DMS79 (cell line): ENCODE data around the gene KCNIP1.

Source experiments
- DNase-seq: peaks from one replicate; lab custom pipeline; 2025; lab: John Stamatoyannopoulos, UW

Gene KCNIP1

DNA sequence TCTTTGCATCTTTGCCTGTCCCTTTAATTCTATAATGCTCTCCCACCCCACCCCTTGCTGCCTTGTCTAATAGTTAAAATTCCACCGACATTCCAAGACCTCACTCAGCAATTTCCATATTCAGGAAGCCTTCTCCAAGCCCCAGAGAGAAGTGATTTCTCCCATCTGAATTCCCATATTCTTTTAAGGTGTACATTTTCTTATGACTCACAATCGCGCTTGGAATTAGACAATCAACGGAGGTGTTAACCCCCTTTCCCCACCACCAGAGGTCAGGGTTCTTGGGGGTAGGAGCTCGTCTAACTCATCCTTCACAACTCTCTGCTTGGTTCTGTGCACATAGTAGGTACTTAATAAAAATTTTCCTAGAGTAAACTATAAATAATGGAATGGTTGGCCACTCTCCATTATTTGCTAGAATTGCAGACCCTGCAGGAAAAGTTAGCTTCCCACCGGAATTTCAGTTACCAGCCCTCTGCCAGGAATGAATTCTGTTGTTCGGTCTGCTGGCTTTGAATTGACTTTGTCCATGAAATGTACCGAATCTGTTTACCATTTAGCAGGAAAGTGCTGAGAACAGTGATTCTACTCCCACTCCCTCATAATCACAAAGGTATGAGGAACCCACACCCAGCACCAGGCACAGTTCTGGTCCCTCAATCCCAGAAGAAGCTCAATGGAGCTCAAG is 5.0 kb downstream of the KCNIP1 start:
- DNase-seq: no peak

DNA sequence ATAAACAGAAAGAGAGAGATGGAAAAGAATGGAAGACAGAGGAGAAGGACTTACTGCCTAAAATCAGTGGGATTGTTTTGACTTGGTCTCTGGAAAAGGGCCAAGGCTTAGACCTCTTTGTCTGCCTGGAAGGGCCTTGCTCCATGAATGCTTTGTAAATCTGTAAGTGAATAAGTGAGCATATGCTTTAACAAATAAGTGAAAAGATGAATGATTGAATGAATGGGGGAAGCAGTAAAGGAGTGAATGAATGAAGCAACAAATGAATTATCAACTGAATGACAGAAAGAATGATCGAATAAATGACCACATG is 5.5 kb downstream of the KCNIP1 start:
- DNase-seq: no peak

DNA sequence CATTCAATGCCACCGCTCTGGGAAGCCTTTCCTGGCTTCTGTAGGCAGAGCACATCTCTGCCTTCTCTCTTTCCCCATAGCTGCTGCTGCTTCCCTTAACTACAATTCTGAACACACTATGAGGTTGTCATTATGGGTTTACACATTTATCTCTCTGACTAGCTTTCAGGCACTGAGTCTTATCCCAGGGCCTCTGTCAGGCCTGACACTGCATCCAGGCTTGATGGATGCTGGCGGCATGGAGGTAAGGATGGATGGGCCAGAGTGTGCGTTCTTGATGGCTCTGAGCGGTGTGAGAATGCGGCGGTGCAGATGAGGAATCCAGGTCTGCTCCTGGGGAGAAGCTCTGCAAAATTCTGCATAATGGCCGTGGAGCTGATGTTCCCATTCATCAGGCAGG is 6.3 kb downstream of the KCNIP1 start:
- no peak for DNase-seq

DNA sequence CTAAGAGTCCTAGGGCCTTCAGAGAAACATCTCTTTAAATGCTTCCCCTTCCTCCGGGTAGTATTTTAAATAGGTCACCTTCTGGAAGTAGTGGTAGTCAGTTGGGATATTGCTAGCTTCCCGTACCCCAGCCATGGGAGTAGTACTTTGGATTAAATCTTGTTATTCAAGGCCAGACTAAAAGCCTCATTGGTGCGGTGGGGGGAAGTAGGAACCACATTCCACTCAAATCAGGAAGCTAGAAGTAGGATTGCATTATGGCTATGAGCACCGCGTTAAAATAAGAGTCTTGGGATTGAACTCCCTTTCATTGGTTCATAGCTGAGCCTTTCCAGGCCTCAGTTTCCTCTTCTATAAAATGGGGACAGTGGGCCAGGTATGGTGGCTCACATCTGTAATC is 6.7 kb downstream of the KCNIP1 start:
- DNase-seq: no peak

DNA sequence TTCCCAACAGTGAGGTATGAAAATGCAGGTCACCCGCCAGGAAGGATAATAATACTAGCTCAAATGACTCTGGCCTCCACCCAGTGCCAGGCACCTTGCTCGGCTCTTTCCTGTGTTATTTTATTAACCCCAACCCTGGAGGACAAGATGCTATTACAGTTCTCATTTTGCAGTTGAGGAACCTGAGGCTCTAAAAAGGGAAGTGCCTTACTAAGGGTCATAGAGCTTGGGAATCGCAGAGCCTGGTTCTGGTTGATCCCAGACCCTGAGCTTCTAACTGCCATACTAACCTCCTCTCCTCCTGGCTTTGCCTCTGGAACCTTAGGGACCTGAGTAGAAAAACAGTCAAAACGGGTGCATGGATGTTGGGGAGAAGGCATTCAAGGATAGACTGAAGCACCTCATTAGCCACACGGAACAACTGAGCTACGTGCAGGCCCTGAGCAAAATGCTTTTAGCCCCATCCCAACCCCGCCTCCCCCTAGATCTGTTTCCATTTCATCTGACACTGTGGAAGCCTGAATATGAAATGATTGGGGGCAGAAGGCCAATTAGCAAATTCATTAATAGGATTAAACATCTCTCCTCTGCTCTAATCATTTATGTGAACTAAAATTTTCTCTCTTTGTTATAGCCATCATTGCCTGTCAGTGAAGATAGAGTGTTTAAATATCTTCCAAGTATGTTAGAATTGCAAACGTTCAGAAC is 7.9 kb downstream of the KCNIP1 start:
- no peak for DNase-seq

DNA sequence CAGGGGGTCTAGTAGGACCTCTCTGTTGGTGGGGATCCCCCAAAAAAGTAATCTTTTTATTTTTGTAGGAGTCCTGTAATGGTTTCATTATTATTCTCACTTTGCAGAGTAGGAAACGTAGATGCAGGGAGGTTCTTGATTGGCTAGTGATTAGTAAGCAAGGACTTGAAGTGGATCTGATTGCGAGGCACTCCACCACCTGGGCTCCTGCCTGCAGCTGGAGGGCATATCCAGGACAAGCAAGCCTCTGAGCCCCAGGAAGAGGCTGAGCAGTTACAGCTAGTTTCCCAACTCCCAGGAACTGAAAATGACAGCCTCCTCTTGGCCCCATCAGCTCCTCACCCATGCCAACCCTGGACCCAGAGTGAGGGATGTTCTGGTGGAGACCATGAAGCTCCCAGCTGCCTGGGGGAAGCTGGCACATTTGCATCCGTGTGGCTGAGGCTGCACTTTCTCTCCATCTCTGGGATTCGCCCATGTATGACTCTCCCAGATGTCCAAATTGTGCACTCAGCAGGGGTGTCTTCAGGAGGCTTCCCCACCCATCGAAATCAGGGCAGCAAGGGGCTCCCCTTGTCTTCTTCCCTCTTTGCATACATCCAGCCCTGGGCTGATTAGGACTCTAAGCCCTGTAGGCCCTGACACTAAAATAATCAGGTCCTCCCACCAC is 10.2 kb downstream of the KCNIP1 start:
- peak; percentile 37 for DNase-seq

DNA sequence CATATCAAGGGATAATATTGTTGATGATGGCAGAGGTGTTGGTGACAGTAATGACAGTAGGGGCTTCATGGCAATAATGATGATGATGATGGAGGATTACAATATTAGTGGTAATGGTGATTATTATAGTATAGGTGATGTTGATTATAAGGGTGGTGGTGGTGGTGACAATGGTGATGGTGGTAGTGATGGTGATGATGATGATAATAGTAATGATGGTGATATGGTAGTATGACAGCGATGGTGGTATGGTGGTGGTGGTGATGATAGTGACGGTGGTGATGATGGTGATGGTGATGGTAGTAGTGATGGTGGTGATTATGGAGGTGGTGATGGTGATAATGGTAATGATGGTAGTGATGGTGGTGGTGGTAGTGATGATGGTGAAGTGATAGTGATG is 13.6 kb downstream of the KCNIP1 start:
- no peak for DNase-seq

DNA sequence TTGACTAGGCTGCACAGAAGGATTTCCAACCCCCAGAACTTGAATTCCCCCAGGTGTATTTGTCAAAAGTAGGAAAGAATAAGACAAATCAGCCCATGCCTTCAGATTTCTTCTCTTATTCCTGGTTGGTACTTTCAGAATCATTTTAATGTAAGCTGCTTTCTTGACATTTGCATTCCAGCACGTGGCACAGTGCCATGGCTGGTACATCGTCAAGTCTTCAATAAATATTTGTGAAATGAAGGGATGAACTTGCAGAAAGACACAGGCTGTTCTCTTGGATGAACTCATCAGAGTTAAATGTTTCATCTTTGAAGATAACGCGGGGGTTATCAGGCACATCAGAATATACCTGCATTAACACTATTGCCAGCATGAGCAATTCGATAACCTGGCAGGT is 14.5 kb downstream of the KCNIP1 start:
- DNase-seq: no peak

DNA sequence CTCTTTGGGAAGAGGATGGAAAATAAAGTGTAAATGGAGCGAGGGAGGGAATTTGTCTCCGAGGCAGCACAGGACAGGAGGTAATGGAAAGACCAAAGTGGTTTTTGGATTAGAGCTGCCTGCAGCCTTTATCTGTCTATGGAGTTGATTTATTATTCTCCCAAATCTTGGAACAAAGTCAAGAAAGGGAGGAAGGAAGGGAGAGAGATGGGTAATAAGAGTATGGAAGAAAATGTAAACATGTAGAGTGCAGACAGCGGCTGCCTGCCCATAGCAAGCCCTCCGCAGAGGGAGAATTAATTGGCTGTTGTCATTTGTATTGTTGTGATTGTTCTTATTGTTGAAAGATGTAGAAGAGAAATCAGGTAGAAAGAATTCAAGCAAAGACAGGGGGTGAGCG is 15.7 kb downstream of the KCNIP1 start:
- DNase-seq: no peak

DNA sequence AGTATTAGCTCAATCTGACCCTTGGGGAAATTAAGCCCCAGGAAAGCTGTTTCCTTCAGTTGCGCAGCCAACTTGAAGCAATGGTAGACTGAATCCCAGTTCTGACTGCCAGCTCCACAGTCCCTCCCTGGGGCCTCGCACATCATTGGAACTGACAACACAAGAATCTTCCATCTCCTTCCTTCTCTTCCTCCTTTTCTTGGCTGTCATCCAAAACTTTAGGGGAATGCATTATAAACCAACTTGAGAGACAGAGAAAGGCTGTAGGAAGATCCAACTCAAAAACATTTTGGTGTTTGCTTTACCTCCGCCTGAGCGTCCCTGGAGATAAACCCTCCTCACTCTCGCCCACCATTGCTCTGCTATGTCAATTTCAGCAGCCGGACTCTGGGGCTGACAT is 16.6 kb downstream of the KCNIP1 start:
- DNase-seq: no peak

DNA sequence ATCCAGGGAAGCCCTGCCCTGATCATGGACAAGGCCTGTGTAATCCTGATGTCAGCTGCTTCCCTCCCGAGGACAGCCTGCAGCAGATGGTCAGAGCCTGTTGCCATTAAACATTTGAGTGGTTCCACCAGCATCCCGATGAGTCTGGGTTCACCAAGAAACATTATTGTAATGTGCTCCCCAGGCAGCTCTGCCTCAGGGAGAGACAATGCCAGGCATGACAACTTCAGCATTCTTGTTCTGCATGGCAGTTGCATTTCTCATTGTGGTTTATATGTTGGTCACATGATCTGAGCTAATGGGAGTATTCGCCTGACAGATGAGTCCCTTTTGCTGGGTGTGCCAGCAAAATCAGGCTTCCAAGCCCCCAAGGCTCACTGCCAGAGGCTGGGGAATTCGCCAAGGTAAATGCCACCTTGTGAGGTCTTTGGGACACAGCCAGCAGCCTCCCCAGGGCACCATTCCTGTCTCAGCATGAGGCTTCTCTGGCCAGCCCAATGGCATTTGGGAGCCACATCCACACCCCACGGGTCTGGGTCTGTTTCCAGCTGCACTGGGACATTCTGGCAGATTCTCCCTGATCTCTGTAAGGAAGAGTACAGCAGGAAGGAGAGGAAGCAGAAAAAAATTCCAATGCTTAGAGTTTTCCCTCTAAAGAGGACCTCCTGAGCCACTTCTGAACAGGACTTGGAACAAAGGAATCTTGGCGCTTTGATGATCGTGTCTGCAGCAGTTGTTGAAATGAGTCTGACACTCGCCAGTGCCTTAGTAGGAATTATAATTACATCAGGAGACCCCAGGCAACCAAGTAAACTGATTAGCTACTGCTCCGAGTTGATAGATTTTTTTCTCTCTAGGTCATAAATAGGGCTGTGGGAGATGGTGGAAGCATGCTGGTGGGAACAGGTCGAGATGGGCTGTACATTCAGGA is 18.7 kb downstream of the KCNIP1 start:
- peak; percentile 71 for DNase-seq

DNA sequence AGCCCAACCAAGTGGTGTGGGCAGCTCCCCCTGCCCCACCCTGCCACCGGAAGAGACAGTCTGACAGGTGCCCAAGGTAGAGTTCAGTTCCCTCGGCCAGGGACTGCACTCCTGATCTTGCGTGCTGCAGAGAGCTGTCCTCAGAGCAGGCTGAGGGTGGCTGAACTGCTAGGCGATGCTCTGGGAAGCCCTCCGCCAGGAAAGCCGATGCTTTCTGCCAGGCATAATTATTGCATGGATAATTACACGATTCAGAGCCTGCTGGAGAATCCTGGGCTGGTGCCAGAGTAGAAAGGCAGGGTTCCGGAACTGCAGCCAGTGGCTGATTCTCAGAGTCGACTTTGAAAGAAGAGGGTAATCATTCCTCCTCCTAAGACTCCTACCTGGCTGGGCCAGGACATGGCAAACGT is 19.3 kb downstream of the KCNIP1 start:
- peak; percentile 66 for DNase-seq

DNA sequence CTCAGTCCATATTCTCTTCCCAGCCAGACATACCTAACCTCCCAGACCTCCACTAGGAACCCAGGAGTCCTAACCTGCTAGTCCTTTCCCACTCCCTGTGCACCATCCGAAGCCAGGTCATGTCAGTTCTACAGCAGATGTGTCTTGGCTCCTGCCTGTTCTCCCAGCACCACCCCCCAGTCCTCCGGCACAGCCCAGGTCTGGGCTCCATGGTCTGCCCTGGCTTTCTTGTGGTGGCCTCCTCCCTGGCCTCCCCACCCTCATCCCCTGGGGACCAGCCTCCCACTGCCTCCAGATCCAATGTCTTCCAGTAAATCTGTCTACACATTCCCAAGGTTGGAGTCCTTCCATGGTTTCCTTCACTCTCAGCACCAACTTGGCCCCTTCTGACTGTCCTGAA is 20.0 kb downstream of the KCNIP1 start:
- DNase-seq: no peak

DNA sequence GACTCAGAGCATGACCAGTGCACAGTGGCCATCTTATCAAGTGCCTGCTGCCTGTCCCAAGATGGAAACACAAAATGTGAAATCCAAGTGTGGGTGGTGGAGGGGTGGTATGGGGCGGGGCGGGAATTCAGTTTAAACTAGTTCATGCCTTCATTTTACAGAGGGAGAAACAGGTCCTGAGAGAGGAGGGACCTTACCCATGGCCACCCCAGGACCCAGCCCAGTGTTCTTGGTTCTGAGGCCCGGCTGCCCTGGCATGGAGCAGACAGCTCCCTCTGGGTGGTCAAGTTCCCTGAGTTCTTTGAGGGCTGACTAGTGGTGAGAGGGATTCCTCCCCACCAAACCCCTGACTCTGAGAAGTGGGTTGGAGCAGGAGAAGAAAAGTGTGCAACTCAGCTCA is 20.8 kb downstream of the KCNIP1 start:
- no peak for DNase-seq

DNA sequence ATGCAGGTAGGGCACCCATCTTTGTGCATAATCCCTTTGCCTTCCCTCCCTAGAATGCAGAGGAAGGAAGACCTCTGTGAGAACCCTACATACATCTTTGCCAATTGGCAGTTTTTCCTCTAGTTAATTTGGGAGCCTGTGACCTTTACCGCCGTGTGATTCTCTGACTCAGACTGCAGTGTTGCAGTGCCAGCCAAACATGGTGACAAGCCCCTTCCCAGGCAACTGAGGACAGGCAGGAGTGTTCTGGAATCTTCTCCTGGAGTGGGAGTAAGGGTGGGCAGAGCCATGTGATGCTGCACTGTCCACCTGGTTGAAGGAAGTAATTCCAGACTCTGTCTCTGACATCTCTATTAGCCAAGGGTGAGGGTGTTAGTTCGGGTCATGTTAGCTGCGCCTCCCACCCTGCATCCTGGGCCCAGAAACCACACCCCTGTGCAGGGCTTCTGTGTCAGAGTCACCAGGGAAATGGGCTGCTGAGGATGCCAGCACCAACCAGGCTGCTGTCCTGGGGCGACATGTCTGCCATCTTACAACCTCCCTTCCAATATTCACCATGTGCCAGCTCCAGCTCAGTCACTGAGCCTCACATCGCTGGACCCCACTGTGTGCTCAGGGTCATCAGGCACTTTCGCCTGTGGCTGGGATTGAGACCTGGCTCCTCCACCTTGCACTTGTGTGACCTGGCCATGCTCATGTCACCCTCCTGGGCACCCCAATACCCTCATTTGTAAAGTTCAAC is 21.8 kb downstream of the KCNIP1 start:
- no peak for DNase-seq

DNA sequence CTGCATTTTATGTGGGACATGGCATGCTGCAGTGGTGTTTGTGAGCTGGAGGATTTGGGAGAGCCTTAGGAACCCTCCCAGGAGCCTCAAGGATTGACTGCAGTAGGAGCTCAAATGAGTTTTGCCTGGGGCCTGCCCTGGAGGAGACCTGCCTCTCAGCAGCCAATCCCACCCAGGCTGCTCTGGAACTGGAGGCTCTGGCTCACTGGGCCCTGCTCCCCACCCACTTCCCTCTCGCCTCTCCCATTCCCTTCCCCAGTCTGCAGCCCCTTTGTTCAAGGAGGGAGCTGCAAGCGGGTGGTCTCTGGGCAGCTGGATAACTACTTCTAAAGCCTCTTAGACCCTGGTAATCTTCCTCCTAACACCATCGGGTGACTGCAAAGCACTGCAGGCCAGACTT is 24.2 kb downstream of the KCNIP1 start:
- DNase-seq: no peak

DNA sequence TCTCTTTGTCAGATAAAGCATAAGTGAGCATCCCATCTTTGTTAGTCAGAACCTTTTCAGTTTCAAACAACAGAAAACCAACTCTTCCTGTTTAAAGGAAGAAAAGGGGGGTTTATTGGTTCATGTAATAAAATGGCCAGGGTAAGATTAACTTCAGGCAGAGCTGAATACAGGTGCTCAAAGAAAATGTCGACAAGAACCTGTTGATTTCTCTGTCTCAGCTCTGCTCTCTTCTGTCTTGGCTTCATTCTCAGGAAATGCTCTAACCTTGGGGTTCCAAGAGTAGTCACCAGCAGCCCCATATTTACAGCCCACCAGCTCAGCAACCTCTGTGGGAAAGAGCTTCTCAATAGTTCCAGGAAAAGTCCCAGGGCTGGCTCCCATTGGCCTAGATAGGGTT is 25.2 kb downstream of the KCNIP1 start:
- DNase-seq: no peak

DNA sequence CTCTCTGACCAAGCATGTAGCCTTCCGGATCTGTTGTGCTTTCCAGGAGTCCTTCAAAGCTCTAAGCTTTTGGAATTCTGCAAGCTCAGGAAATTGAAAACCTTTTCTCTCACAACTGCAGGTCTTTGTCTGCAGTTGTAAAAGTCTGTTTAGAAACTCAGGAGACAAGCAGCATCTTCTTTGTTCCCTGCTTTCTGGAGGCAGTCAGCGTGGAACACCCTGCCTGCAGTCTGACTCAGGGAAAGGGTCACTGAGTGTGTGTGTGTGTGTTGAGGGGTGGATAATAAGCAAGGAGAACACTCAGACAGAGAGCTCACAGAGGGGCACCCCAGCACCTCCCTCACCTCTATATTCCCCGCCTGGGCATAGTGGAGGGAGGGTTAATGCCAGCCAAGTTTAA is 29.1 kb downstream of the KCNIP1 start:
- DNase-seq: no peak

DNA sequence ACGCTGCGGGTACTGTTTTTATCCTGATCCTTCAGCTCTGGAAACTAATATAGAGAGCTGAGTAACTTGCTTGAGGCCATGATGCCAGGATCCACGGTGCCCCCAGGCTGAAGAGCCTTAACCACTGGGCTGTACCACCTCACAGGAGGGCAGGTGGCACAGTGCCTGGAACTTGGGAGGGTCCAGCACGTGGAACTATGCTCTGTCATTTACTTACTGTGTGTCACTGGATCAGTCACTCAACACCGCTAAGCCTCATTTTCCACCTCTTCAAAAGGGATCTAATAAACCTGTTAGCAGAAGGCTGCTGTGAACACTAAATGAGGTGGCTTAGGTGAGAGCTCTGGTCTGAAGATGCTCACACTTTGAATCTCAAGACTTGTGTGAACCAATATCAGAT is 29.6 kb downstream of the KCNIP1 start:
- DNase-seq: no peak

DNA sequence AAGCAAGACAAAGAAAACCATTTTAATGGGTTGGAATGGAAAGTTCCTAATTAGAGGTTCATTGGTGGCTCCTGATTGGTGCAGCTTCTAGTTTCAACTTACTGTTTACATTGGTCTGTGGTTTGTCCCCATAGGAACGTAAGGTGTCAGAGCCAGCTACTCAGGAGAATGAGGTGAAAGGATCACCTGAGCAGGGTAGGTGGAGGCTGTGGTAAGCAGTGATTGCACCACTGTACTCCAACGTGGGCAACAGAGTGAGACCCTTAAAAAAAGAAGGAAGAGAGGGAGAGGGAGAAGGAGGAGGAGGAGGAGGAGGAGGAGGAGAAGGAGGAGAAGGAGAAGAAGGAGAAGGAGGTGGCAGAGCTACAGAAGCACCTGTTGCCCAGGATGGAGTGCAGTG is 30.4 kb downstream of the KCNIP1 start:
- no peak for DNase-seq

DNA sequence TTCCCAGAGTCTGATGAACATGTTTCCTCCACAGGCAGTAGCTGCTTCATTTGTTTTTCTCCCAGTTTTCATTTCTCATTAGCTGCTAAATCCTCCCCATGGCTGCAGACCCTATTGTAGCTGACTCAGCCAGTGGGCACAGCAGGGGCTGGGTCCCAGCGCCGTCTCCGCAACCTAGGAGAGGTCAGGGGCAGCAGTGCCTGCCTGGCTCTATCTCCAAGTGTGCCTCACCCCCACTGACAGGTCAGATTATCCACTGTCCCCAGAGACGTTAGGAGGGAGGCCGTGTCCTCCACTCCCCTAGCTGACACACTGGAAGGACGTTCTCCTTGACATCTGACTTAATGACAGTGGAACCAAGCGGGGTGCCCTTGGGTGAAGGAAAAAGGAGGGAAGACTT is 31.1 kb downstream of the KCNIP1 start:
- no peak for DNase-seq

DNA sequence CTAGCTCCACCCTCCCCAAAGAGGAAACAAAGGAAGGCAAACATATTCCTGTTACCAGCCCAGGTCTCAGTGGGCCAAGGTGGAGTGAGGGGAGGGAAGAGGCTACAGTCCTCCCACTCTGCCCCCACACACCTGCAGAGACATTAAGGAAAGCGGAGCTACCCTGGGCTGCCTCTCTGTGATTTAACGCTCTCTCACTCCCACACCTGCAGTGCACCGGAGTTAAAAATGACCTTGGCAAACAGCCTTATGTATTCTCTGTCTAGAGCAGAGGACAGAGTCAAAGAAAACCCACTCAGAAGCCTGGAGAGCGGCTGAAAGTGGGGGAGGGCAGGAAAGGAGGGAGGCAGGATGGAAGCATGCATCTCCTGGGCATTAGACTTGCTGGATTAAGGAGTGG is 32.7 kb downstream of the KCNIP1 start:
- no peak for DNase-seq
